GM12873 (cell line): ENCODE data around the gene ERAL1.

Experiments
- CTCF ChIP-seq: IDR thresholded peaks from 2 replicates; pipeline ENCODE4 v1.5.1; 2012; ENCODE audit warnings: low read depth, mild to moderate bottlenecking, moderate library complexity, low read length, control low read depth; ENCODE audit not compliant: insufficient read depth; ENCODE audit errors: missing control alignments

Gene ERAL1

DNA sequence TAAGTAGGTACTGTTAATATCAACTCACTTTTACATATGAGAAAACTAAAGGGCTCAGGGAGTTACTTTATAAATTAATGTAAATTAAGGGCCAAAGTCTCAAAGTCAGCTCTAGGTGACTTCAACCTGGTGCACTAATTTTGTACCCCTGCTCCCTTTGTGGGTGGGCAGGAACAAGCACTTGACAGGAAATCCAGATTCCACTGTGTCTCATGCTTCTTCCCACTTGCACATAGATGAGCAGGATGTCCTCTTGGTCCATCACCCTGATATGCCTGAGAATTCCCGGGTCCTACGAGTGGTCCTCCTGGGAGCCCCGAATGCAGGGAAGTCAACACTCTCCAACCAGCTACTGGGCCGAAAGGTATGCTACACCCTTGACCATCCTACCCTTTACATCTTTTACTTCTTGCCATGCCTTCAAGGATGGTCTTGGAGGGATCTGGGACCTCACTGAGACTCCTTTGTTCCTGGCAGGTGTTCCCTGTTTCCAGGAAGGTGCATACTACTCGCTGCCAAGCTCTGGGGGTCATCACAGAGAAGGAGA is 1.3 kb downstream of the ERAL1 start:
- no peak for TF ChIP-seq CTCF

DNA sequence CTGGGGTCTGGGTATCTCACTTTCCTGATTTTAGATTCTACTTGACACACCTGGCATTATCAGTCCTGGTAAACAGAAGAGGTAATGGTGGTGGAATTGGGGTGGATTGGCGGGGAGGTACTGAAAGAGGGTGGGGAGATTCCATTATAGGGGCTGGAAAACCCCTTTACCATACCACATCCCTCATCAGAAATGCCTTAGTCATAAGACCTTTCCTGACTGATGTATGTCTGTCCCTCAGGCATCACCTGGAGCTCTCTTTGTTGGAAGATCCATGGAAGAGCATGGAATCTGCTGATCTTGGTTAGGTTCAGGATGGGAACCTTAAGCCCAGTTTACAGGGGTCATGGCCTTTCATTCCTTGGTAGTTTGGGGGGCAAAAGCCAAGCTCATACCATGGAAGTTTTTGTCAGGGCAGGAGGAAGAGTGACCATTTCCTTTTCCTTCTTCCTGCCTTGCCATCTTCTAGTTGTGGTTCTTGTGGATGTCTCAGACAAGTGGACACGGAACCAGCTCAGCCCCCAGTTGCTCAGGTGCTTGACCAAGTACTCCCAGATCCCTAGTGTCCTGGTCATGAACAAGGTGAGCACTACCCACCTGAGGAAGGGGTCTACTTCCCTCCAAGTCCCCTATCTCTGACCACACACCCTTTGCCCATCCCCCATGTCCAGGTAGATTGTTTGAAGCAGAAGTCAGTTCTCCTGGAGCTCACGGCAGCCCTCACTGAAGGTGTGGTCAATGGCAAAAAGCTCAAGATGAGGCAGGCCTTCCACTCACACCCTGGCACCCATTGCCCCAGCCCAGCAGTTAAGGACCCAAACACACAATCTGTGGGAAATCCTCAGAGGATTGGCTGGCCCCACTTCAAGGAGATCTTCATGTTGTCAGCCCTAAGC is 3.3 kb downstream of the ERAL1 start:
- TF ChIP-seq CTCF: no peak

- TF ChIP-seq CTCF: no peak
These were observed 4.1 kb downstream of the ERAL1 start for GRCh38 chr17:28858801-28859355.

GRCh38 chr17:28860363-28860808 is 5.6 kb downstream of the ERAL1 start:
- no peak for TF ChIP-seq CTCF

DNA sequence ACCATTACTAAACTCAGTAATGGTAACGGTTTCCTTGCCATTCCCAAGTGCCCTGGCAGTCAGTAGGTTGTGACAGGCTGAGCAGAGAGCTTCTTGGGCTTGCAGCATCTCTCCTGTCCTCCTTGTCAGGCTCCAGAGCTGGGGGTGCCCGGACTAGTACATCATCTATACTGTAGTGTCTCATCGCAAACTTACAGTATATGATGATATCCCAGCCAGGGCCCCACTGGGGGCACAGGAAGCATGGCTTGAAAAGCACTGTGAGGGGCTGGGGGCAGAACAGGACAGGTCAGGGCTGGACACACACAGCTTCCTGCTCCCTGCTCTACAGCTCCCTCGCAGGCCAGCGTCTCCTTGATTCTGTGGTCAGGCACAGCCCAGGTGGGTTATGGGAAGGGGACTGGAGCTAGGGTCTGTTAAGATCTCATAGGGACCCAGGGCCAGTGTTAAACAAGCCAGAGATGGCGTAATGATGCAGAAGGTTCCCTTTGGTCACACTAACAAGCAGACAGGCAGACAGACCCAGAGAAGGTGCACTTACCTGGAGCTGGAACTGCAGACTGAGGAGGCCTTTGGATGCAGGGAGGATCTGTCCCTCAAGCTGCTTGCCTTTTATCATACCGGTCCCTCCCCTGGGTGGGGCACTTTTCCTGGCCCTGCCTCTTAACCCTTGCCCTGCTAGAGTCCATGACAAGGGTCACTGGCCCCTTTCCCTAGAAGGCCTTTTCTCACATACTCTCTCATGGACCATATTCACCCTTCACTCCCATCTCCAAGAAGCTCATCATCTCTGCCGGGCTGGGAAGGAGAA is 6.8 kb downstream of the ERAL1 start:
- TF ChIP-seq CTCF: no peak

- TF ChIP-seq CTCF: no peak
These were observed 7.7 kb downstream of the ERAL1 start for GRCh38 chr17:28862561-28862960.
